GM19467 (cell line): ENCODE measurements around the gene ID2.
A peak's percentile ranks its signal among the peaks of the same experiment; 100 is the strongest.

Source experiments
- ATAC-seq: cut with Tn5 transposase; IDR thresholded peaks from one replicate; pipeline ENCODE4 v1.9.1; 2021; ENCODE audit warnings: mild to moderate bottlenecking, moderate library complexity; ENCODE audit not compliant: unreplicated experiment

Gene ID2

DNA sequence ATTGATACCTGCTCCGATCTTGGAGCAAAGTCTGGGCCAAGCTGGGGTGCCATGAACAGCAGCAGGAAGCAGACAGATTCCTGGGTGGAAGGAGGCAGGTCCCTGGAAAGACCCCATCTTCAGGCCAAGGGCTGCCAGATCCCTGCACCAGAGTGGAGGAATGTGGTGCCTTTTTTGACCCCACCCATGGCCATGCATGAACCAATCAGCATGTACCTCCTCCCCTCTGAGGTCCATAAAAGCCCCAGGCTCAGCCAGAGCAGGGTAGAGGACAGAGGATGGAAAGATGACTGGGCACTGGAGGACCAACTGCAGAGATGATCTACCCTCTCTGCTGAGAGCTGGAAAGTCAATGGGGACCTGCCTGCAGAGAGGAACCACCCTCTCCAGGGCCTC is 34.4 kb upstream of the ID2 start:
- ATAC-seq: no peak

DNA sequence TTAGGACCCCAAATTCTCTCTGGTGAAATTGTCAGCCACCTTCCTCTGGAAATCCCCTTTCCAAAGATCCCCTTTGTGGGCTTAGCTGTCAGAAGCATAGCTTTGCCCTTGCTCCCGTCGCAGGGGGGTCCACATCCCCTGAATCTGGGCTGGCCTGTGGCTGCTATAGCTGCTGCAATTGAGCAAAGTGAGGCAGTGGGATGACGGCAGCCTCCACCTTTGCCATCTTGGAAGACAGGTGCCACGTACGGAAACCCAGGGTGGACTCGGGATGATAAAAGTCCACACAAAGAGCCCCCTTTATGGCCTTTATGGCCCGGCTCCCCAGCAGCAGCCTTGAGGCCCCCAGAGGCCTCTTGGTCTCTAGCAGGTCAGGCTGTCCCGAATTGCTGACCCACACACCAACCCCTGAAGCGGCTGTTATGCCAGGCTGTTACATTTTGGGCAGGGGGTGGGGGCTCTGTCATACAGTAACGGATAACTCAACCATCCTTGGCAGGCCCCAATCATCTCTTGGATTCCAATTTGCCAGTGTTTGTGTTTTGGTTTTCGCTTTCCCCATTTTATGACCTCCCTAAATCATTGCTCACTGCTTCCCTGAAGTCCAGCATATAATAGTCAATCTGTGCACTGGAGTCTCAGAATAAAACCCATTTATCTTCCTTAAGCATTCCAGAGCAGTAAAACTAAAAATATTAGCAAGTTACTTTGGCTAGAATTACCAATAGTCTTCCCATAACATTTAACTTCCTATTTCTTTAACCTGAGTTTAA is 33.2 kb upstream of the ID2 start:
- ATAC-seq: no peak

GRCh38 chr2:8649718-8650117 is 32.1 kb upstream of the ID2 start:
- ATAC-seq: no peak

- no peak for ATAC-seq
These were observed 31.6 kb upstream of the ID2 start for GRCh38 chr2:8650256-8650655.

DNA sequence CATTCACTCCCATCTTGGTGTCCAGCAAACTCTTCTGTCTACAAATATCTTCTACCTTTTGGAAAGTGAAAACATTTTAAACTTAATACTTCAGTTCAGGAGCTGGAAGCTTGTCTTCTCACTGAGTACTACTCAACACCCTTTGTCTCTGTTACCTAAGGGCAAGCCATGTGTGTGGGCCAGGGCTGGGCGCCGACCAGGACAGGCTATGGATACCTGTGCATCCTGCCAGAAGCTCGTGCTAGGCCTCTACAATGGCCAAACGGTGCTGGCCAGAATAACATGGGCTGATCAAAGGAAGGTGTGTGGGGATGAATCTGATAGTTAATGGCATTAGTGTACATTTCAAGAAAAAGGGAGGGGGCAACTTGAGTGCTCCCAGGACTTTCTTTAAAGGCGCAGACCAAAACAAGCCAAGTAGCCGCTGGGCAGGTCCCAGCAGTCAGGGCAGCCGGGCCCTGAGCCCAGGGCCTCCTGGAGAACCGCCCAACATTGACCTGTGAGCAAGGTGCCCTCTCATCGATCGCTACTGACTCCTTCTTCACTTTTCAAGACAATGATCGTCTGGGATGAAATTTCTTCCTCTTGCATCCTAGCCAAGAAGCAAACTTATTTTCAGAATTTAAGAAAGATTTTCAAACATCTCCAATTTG is 29.0 kb upstream of the ID2 start:
- ATAC-seq: no peak

DNA sequence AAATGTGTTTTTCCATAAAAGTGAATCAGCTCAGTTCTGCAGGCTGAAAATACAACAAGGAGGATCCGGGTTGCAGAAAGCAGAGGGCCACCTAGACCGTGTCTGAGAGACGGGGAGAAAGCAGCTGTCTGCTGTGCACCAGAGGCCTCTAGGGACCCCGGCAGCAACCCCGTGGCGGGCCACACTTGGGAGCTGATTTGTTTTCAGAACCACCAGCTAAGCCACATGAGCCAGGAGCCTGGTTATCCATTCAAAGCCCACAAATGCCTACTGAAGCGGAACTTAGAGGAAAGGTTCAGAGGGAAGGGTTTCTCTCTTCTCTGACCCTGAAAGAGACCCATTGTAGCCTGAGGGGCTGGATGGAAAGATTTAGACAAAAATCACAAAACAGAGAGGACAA is 28.4 kb upstream of the ID2 start:
- ATAC-seq: peak; percentile 58

GRCh38 chr2:8654041-8654440 is 27.8 kb upstream of the ID2 start:
- ATAC-seq: no peak

DNA sequence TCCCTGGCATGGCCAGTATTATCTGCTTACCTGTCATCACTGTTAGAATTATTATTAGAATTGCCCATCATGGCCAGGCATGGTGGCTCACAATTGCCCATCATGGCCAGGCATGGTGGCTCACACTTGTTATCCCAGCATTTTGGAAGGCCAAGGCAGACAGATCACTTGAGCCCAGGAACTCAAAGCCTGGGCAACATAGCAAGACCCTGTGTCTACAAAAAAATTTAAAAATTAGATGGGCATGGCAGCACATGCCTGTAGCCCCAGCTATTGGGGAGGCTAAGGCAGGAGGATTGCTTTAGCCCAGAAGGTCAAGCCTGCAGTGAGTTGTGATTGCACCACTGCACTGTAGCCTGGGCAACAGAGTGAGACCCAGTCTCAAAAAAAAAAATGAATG is 27.4 kb upstream of the ID2 start:
- no peak for ATAC-seq

DNA sequence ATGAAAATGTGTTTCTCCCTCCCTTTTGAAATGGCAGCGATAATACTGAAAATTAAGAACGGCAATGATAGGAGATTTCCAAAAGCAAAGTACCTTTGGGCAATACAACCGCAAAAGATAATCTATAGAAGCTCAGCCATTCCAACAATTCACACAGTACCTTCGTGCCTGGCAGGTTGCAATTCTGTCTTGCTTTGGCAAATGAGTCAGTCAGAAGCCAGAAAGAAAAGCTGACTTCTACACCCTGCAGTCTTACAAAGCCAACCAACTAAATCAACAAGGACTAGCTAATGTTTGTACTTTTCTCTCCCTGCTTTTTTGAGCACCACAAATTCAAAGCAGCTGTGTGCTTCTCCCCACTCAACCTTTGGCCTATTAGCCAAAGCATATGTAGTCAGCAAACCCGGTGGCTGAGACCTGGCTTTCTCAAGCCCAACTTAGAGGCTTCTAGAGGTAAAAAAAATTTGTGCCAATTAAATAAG is 25.7 kb upstream of the ID2 start:
- no peak for ATAC-seq

- ATAC-seq: no peak
These were observed 25.0 kb upstream of the ID2 start for GRCh38 chr2:8656811-8657210.

DNA sequence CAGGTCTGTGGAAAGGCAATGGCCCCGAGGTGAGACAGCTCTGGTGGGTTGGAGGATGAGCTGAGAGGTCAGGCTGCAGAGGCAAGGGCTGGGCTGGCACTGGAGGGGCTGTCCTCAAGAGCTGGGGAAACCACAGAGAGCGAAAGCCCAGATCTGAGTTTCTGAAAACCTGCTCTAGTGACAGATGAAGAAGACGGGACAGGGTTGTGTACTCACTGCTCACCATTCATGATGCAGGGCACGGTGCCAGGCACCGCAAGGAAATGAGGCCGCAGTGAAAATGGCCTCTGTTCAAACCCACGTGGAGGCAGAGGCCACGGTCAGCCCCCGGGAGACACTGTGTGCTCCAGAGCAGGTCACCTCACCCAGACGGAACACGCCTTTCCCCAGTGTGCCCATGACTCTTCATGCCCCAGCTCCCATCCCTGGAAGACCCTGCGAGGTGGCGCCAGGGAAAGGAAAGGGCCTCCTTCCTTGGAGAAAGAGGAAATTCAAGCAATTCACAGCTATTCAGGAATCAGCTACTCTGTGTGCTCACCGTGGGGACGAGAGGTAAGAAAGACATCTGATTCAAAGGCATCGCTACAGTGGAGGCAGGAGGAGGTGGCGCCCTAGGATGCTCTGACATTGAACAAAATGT is 24.3 kb upstream of the ID2 start:
- ATAC-seq: no peak

GRCh38 chr2:8658064-8658862 is 23.6 kb upstream of the ID2 start:
- ATAC-seq: no peak

GRCh38 chr2:8659092-8659734 is 22.6 kb upstream of the ID2 start:
- ATAC-seq: no peak

DNA sequence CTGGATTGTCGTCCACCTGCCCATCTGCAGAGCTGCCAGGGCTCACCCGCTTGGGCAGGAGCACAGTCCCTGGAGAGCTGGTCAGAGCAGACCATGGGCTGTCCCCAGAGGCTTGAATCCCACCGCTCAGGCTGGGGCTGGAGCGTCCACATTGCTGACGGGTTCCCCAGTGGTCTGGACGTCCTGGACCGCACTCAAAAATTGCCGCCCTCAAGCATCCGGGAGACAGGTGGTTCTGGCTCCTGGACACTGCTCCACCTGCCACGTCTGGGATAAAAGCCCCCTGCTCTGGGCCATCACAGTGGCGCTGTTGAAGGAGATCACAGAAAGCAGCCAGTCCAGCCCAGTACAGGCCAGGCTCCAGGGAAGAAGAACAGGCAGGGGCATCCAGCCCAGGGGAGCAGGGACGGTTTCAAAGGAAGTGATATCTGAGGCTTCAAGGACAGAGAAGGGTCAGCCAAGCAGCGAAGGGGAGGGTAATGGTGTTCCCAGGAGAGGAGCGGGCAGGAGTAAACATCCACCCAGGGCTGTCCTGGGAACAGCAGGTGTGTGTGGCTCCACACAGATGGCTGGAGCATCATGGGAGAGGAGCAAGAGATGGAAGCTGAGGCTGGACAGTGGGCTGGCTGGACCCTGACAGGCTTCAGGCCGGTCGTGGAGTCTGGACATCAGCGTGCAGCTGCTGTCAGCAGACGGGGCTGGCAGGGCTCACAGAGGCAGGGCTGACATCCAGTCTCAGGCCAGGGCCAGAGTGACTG is 21.9 kb upstream of the ID2 start:
- ATAC-seq: no peak

DNA sequence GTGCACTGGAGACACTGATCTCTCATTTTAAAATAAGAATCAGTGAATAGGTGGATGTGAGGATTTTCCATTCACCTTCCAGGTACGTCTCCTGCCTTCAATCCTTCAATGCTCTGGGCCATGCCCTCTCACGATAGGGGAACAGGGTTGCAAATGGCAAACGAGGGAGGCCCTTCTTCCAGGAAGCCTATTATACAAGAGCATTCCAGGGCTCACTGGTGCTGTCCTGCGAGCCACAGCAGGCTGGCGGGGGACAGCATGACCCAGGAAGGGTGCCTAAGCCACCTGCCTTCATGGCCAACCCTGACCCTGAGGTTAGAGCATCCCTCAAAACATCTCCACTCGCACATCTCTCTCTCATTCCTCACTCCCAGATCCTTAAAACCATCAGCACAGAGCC is 20.6 kb upstream of the ID2 start:
- no peak for ATAC-seq

DNA sequence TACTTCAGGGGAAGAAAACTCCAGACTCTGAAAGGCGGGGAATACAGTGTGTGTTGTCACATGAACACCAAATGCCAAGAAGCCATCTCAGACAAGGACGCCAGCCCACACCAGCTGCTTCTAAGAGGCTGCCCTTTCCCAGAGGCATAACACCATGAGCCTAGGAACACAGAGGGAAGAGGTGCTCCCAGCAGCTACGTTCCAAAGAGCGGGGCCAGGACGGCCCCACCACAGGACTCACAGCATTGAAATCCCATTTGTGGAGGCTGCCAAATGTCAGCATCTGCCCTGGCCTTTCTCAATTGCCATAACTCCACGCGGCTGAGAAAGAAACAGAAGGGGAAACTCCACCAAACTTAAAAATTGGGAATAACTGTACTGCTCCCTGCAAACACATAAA is 20.1 kb upstream of the ID2 start:
- ATAC-seq: no peak

- no peak for ATAC-seq
These were observed 19.5 kb upstream of the ID2 start for GRCh38 chr2:8662239-8662879.

DNA sequence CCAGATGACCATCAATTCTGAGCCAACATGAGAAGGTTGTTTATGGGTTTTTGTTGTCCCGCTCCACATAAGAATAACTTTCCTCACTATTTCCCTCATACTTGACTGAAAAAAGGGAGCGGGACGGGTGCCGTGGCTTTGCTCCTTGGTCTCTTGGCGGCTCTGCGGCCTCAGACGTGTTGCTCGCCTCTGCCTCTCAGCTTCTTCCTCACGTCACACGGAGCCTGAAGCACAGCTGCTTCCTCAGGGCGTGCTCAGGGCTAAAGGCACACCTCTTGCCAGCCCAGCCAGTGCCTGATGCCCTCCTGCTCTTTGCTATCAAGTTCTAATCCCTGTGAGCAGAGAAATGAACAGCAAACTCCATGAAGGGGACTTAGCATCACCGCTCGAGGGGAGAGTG is 17.9 kb upstream of the ID2 start:
- no peak for ATAC-seq

DNA sequence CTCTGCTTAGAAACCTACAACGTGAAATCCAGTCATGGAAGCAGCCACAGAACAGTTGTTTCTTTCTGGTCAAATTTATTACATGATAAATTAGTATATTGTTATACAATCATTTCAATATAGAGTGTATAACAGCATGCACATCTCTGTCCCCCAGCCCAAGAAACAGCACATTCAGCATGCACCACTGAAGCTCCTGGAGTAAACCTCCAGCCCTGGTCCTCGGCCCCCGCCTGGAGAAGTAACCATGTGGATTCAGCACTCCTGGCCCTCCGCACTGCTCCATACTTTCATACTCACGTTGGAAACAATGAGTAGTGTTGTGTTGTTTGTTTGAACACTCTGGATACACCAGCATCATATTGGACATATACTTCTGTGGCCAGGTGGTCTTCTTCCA is 15.3 kb upstream of the ID2 start:
- no peak for ATAC-seq
